Cardiac fibroblast (primary cell): ENCODE results near the gene SDK1.

ENCODE experiments used
- DNase-seq, 2 donors: peaks; one replicate each; pipeline versions ENCODE4 v3.0.0 to v3.0.0-alpha.2; 2010; ENCODE audit warnings: low read depth in 2 of 2
- H3K4me3 ChIP-seq, 2 donors: replicated peaks in 1 of 2; 1 replicate in 1 of 2; 2 replicates in 1 of 2; pipeline ENCODE4 v1.5.1; 2011; ENCODE audit warnings: low read depth in 2 of 2, low read length in 2 of 2, mild to moderate bottlenecking in 2 of 2, moderate library complexity in 1 of 2
- TF ChIP-seq, protein P1 (sequence below): IDR thresholded peaks from one replicate; pipeline ENCODE4 v1.5.1; 2011; ENCODE audit warnings: low read depth, mild to moderate bottlenecking, low read length, inconsistent platforms

SDK1 gene

GRCh38 chr7:4069268-4070095, 768.4 kb downstream of the SDK1 start:
- no peak overlapping the region for H3K4me3 ChIP-seq
- no peak for DNase-seq
- TF ChIP-seq, protein P1, sequence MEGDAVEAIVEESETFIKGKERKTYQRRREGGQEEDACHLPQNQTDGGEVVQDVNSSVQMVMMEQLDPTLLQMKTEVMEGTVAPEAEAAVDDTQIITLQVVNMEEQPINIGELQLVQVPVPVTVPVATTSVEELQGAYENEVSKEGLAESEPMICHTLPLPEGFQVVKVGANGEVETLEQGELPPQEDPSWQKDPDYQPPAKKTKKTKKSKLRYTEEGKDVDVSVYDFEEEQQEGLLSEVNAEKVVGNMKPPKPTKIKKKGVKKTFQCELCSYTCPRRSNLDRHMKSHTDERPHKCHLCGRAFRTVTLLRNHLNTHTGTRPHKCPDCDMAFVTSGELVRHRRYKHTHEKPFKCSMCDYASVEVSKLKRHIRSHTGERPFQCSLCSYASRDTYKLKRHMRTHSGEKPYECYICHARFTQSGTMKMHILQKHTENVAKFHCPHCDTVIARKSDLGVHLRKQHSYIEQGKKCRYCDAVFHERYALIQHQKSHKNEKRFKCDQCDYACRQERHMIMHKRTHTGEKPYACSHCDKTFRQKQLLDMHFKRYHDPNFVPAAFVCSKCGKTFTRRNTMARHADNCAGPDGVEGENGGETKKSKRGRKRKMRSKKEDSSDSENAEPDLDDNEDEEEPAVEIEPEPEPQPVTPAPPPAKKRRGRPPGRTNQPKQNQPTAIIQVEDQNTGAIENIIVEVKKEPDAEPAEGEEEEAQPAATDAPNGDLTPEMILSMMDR, result no peak

GRCh38 chr7:4070214-4070613, 769.2 kb downstream of the SDK1 start:
- no peak for DNase-seq

DNA sequence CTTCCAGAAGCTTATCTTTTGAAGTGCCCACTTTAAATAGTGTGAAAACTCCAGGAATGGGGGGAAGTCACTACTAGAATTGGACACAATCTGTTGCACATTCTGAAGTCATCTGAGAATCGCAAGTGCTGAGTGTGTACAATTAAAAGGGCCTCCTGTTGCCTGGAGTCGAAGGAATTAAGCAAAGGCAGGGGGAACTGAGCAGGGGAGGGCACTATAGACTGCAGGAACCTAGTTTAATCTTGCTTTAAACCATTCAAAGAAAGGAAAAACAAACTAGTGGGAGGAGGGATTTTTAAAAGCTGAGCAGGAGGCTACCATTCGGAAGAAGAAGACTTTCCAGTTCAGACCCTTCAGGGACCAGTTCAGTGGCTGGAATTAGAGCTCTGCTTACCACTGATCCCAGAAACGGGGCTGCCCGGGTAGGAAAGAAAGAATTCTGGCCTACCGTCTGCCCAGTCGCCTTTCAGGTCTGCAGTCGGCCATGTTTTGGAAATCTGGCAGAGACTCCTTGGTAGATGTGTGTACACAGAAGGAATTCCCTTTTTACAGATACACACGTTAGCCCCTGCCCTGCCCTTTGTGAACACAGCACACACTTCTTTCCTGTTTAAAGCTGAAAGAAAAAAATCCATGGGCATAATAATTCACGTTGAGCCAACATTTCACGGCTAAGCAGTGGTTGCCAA, 770.5 kb downstream of the SDK1 start:
- TF ChIP-seq, protein P1, result no peak
- DNase-seq, result no peak
- H3K4me3 ChIP-seq, result no peak overlapping the region

More at GRCh38 chr7:4070214-4070613, 769.2 kb downstream of the SDK1 start:
- H3K4me3 ChIP-seq, result no peak overlapping the region
- TF ChIP-seq, protein P1, result no peak

DNA sequence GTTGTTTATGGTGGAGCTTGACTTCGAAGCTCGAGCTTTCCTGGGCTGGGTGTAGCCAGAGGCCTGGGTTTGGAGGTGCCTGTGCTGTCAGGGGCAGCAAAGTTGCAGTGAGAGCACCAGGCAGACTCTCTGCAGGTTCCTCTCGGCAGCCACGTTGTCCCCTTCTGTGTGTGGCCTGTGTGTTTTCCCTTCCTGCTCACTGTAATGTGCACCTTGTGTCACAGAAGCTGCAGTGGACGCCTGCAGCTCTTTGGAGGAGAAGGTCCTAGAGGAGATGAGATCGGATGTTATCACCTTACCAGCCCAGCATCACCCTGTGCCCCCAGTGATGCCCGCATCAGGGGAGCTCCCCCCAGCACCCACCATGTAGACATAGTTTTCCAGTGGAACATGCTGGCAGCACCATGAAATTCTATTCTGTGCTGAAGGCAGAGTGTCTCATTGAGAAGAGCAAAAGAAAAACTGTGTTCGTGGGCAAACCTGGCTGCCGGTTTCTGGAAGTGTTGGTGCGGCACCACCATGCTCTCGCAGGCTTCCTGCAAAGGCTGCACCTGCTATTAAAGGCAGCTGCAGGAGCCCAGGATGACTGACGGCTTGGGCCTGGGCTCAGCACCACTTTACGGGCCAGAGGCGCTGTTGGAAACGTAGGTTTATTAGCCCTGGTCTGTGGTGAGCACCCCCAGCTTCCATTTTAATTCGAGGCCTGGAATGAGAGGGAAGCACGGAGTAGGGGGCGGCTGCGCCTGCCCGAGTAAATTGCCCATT, 771.3 kb downstream of the SDK1 start:
- no peak for DNase-seq
- no peak overlapping the region for H3K4me3 ChIP-seq
- TF ChIP-seq, protein P1, result no peak

DNA sequence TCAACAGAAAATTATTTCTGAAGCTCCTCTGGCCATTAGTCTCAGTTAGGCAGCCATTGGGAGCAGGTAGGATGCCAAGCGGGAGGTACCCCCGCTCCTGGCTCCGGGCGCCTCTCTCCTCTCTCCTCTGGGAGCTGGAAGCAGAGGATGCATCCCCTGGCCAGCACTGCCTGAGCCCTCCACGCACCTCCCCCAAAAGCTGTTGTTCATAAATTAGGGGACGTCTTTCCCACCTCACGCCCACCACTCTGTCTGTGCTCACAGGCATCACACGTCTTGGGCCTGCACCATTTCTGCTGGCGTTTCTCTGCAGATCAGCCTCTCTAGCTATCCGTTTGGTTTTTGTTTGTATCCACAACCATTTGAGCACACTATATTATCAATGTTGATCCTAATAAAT, 772.0 kb downstream of the SDK1 start:
- no peak overlapping the region for H3K4me3 ChIP-seq
- TF ChIP-seq, protein P1, result no peak
- no peak for DNase-seq

- H3K4me3 ChIP-seq, result no peak overlapping the region
- no peak for DNase-seq
- TF ChIP-seq, protein P1, result no peak
Observed at GRCh38 chr7:4073750-4074149, 772.7 kb downstream of the SDK1 start.
